Peyer's patch (tissue), 4 donors: ENCODE measurements around the gene DMKN. TPM values are rescaled to one million over a fixed set of nuclear protein-coding genes. Genes with fewer than 3 reads are reported as not detected.

ENCODE experiments used
- total RNA-seq, 4 donors: library from RNA; depleted of rRNA; stranded (reverse); fragments of >200 nt; gene quantifications; one replicate each; pipeline ENCODE4 v1.1.0, GENCODE V29; 2016

Gene DMKN
- total RNA-seq, 4 donors from 2014 or later: 1.9 to 29.7 (median 10.7) TPM; not detected in 1

Other genes with a start within 250 kb of the DMKN start
- gene USF2, start 244.7 kb downstream of the DMKN start, total RNA-seq: 100 to 1,000 TPM; 112 to 201 (median 142) TPM
- not detected for gene HAMP, start 231.1 kb downstream of the DMKN start, total RNA-seq
- 1 to 10 TPM in 1 of 4 donors, not detected in 3; 3.8 TPM for gene MAG, start 221.5 kb downstream of the DMKN start, total RNA-seq
- 100 to 1,000 TPM in 1 of 4 donors, 10 to 100 TPM in 2, not detected in 1; 10.9 to 207 (median 15.7) TPM for gene CD22, start 184.5 kb downstream of the DMKN start, total RNA-seq
- 1 to 10 TPM in 1 of 4 donors, under 1 TPM in 1, not detected in 2; 0.66 to 1.6 TPM for gene FFAR1, start 165.7 kb downstream of the DMKN start, total RNA-seq
- gene FFAR3, start 155.2 kb downstream of the DMKN start, total RNA-seq: 1 to 10 TPM in 1 of 4 donors, not detected in 3; 1.1 TPM
- under 1 TPM in 1 of 4 donors, not detected in 3; 0.70 TPM for gene GPR42, start 142.6 kb downstream of the DMKN start, total RNA-seq
- 1 to 10 TPM in 2 of 4 donors, under 1 TPM in 1, not detected in 1; 0.80 to 1.8 (median 1.0) TPM for gene FFAR2, start 65.4 kb downstream of the DMKN start, total RNA-seq
- gene KRTDAP, start 23.2 kb downstream of the DMKN start, total RNA-seq: not detected
- gene SBSN, start 14.7 kb upstream of the DMKN start, total RNA-seq: 1 to 10 TPM in 1 of 4 donors, not detected in 3; 1.0 TPM
- gene GAPDHS, start 19.8 kb upstream of the DMKN start, total RNA-seq: under 1 TPM in 1 of 4 donors, not detected in 3; 0.54 TPM
- gene TMEM147, start 32.0 kb upstream of the DMKN start, total RNA-seq: 10 to 100 TPM; 34.9 to 59.4 (median 50.9) TPM
- gene ATP4A, start 50.0 kb upstream of the DMKN start, total RNA-seq: not detected
- gene PMIS2, start 72.5 kb upstream of the DMKN start, total RNA-seq: not detected
- gene HAUS5, start 99.1 kb upstream of the DMKN start, total RNA-seq: 10 to 100 TPM in 2 of 4 donors, 1 to 10 TPM in 2; 2.8 to 42.9 (median 8.3) TPM
- gene RBM42, start 115.4 kb upstream of the DMKN start, total RNA-seq: 10 to 100 TPM; 57.3 to 64.4 (median 63.1) TPM
- 1 to 10 TPM in 2 of 4 donors, not detected in 2; 1.6 to 1.8 TPM for gene ETV2, start 128.1 kb upstream of the DMKN start, total RNA-seq
- gene COX6B1, start 134.7 kb upstream of the DMKN start, total RNA-seq: 100 to 1,000 TPM; 462 to 930 (median 787) TPM
- gene UPK1A, start 152.9 kb upstream of the DMKN start, total RNA-seq: not detected
- gene ZBTB32, start 190.9 kb upstream of the DMKN start, total RNA-seq: 1 to 10 TPM in 1 of 4 donors, not detected in 3; 2.5 TPM
- 10 to 100 TPM; 27.8 to 62.6 (median 41.9) TPM for gene KMT2B, start 204.4 kb upstream of the DMKN start, total RNA-seq
- gene IGFLR1, start 228.8 kb upstream of the DMKN start, total RNA-seq: 10 to 100 TPM in 3 of 4 donors, 1 to 10 TPM in 1; 8.3 to 14.2 (median 12.3) TPM
- 10 to 100 TPM; 14.5 to 70.5 (median 34.6) TPM for gene U2AF1L4, start 231.8 kb upstream of the DMKN start, total RNA-seq
- 10 to 100 TPM in 3 of 4 donors, 1 to 10 TPM in 1; 8.3 to 48.2 (median 40.6) TPM for gene PSENEN, start 232.0 kb upstream of the DMKN start, total RNA-seq
- 10 to 100 TPM; 11.6 to 30.5 (median 20.2) TPM for gene LIN37, start 234.9 kb upstream of the DMKN start, total RNA-seq
- 10 to 100 TPM in 2 of 4 donors, 1 to 10 TPM in 2; 9.2 to 19.8 (median 13.6) TPM for gene HSPB6, start 243.4 kb upstream of the DMKN start, total RNA-seq
- 10 to 100 TPM in 3 of 4 donors, 1 to 10 TPM in 1; 6.0 to 36.8 (median 27.2) TPM for gene PROSER3, start 244.5 kb upstream of the DMKN start, total RNA-seq